Suprapubic skin (tissue), 4 donors: ENCODE results near the gene FAM131C. TPM values are rescaled to one million over a fixed set of nuclear protein-coding genes. Genes with fewer than 3 reads are reported as not detected.

Experiments used
- DNase-seq, 2 donors: peaks; one replicate each; pipeline ENCODE4 v3.0.0-alpha.2; 2019; ENCODE audit warnings: low spot score in 2 of 2
- H3K27ac ChIP-seq: fragments of 200-600 bp; sonication (generic); one replicate; pipeline ENCODE4 v1.5.1; 2019
- H3K27me3 ChIP-seq: fragments of 200-600 bp; sonication (generic); one replicate; pipeline ENCODE4 v1.5.1; 2019
- H3K36me3 ChIP-seq: fragments of 200-600 bp; sonication (generic); one replicate; pipeline ENCODE4 v1.5.1; 2019
- H3K4me1 ChIP-seq: fragments of 200-600 bp; sonication (generic); one replicate; pipeline ENCODE4 v1.5.1; 2019
- H3K4me3 ChIP-seq: fragments of 200-600 bp; sonication (generic); one replicate; pipeline ENCODE4 v1.5.1; 2019; ENCODE audit warnings: mild to moderate bottlenecking
- H3K9me3 ChIP-seq: fragments of 200-600 bp; sonication (generic); one replicate; pipeline ENCODE4 v1.5.1; 2019
- EP300 ChIP-seq: sonication (generic); formaldehyde crosslinking; IDR thresholded peaks from one replicate; pipeline ENCODE4 v1.6.1; 2017; ENCODE audit warnings: antibody characterized with exemption
- POLR2A ChIP-seq, 2 donors: fragments of 450-650 bp; IDR thresholded peaks; one replicate each; pipeline ENCODE4 v1.6.1; 2017; ENCODE audit warnings: antibody characterized with exemption in 2 of 2, mild to moderate bottlenecking in 2 of 2, moderate library complexity in 2 of 2
- POLR2AphosphoS5 ChIP-seq, 3 donors: sonication (generic); formaldehyde crosslinking; IDR thresholded peaks; one replicate each; pipeline ENCODE4 v1.6.1; 2017; ENCODE audit warnings: antibody characterized with exemption in 3 of 3
- WGBS: methylation state at CpG from one replicate; pipeline ENCODE4 v1.1.5; 2018; 5-methylcytosine and 5-hydroxymethylcytosine counted together
- total RNA-seq, 4 donors: library from RNA; depleted of rRNA; stranded (reverse); fragments of >200 nt; gene quantifications; one replicate each; pipeline ENCODE4 v1.1.0, GENCODE V29; 2016
- TF ChIP-seq, protein P1 (sequence below), 2 donors: fragments of 200-600 bp in 1 of 2; fragments of 450-650 bp in 1 of 2; sonication (generic) in 1 of 2; IDR thresholded peaks; one replicate each; pipeline ENCODE4 v1.5.1; 2016 to 2019; ENCODE audit warnings: antibody characterized with exemption in 2 of 2, mild to moderate bottlenecking in 1 of 2, moderate library complexity in 1 of 2

The FAM131C gene
- total RNA-seq, 4 donors from 2014 or later = 0.72 to 1.6 (median 1.2) TPM; not detected in 1

DNA sequence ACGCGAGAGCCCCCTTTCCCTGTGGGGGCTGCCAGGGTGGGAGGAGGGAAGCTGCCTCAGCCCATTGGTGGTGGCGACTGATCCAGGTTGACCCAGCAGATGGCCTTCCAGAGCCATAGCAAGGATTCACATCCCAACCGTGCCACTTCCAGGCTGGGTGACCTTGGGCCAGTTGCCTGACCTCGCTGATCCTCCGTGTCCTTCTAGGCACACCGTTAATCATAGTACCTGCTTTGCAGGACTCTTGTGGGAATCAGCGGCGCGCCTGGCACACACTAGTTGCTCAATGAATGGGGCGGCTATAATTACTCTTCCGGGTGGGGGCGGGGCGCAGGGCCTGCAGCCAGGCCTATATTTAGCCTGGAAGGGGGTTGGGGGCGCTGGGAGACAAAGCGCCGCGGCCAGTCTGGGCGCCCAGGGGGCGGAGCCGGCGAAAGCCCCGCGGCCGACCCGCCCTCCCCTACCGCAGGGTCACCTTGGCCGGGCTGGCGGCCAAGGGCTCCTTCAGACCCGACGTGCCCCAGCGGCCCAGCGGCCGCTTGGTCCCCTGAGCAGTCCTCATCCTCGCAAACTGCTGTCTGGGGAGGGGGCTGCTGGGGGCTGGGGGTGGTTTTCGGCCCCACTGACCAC is 60.7 kb downstream of the FAM131C start:
- Histone ChIP-seq H3K4me1 (peaks cover 41% of the 10 kb centered on the region), H3K27ac (peak overlapping the region; percentile 74), H3K9me3 (no peaks in the 10 kb centered on the region), H3K4me3 (peak overlapping the region; percentile 46), H3K36me3 (no peaks in the 10 kb centered on the region), H3K27me3 (no peaks in the 10 kb centered on the region)
- DNase-seq = no peak
- WGBS = 11% methylated on average over 13 of the region's 36 CpGs
- TF ChIP-seq POLR2A (IDR thresholded peaks at IDR 0.05) = no peak
- TF ChIP-seq POLR2AphosphoS5 (IDR thresholded peaks at IDR 0.05) = no peak
- TF ChIP-seq, protein P1, sequence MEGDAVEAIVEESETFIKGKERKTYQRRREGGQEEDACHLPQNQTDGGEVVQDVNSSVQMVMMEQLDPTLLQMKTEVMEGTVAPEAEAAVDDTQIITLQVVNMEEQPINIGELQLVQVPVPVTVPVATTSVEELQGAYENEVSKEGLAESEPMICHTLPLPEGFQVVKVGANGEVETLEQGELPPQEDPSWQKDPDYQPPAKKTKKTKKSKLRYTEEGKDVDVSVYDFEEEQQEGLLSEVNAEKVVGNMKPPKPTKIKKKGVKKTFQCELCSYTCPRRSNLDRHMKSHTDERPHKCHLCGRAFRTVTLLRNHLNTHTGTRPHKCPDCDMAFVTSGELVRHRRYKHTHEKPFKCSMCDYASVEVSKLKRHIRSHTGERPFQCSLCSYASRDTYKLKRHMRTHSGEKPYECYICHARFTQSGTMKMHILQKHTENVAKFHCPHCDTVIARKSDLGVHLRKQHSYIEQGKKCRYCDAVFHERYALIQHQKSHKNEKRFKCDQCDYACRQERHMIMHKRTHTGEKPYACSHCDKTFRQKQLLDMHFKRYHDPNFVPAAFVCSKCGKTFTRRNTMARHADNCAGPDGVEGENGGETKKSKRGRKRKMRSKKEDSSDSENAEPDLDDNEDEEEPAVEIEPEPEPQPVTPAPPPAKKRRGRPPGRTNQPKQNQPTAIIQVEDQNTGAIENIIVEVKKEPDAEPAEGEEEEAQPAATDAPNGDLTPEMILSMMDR (IDR thresholded peaks at IDR 0.05) = no peak
- TF ChIP-seq EP300 = no peak

DNA sequence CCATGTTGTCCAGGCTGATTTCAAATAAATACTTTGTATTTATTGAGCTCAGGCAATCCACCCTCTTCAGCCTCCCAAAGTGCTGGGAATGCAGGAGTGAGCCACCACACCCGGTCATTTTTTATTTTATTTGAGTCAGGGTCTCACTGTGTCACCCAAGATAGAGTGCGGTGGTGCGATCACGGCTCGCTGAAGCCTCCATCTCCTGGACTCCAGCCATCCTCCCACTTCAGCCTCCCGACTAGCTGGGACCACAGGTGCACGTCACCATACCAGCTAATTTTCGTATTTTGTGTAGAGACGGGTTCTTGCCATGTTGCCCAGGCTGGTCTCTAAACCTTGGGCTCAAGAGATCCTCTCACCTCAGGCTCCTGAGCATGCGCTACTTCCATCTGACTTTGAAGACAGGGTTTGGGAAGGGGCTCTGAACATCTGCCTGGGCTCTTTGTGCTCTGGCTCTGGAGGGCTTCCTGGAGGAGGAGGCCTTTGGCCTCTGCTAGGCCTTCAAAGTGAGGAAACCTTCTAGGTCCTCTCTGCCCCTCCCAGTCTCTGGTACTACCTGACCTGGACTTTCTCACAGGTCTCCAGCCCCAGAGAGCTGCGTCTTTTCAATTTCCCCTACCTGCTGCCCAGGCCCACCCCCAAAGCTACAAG is 61.4 kb downstream of the FAM131C start:
- WGBS = 95% methylated on average over 11 of the region's 11 CpGs
- H3K4me3 ChIP-seq = peak overlapping the region; percentile 46

GRCh38 chr1:16010837-16011236 is 62.6 kb downstream of the FAM131C start:
- H3K4me1 ChIP-seq = peaks cover 35% of the 10 kb centered on the region
- WGBS = 98% methylated on average over 3 of the region's 3 CpGs
- H3K9me3 ChIP-seq = no peaks in the 10 kb centered on the region
- H3K27ac ChIP-seq = no peak overlapping the region
- no peak overlapping the region for H3K4me3 ChIP-seq
- H3K36me3 ChIP-seq = no peaks in the 10 kb centered on the region
- DNase-seq = no peak
- H3K27me3 ChIP-seq = no peaks in the 10 kb centered on the region
- TF ChIP-seq, protein P1 (IDR thresholded peaks at IDR 0.05) = no peak
- TF ChIP-seq EP300 = no peak
- TF ChIP-seq POLR2A (IDR thresholded peaks at IDR 0.05) = no peak
- TF ChIP-seq POLR2AphosphoS5 (IDR thresholded peaks at IDR 0.05) = no peak

More for the DNA sequence above, 61.4 kb downstream of the FAM131C start:
- no peak overlapping the region for H3K27ac ChIP-seq
- no peaks in the 10 kb centered on the region for H3K9me3 ChIP-seq
- H3K27me3 ChIP-seq = no peaks in the 10 kb centered on the region
- TF ChIP-seq, protein P1 (IDR thresholded peaks at IDR 0.05) = no peak
- no peak for TF ChIP-seq POLR2AphosphoS5 (IDR thresholded peaks at IDR 0.05)
- TF ChIP-seq POLR2A (IDR thresholded peaks at IDR 0.05) = no peak
- TF ChIP-seq EP300 = no peak
- no peaks in the 10 kb centered on the region for H3K36me3 ChIP-seq
- H3K4me1 ChIP-seq = peaks cover 40% of the 10 kb centered on the region
- DNase-seq = no peak

GRCh38 chr1:16009678-16010077 is 63.8 kb downstream of the FAM131C start:
- H3K27me3 ChIP-seq = no peaks in the 10 kb centered on the region
- H3K4me3 ChIP-seq = no peak overlapping the region
- H3K4me1 ChIP-seq = peaks cover 35% of the 10 kb centered on the region
- DNase-seq = no peak
- H3K36me3 ChIP-seq = no peaks in the 10 kb centered on the region
- WGBS = 90% methylated on average over 11 of the region's 11 CpGs
- H3K9me3 ChIP-seq = no peaks in the 10 kb centered on the region
- no peak overlapping the region for H3K27ac ChIP-seq
- TF ChIP-seq, protein P1 (IDR thresholded peaks at IDR 0.05) = no peak
- no peak for TF ChIP-seq EP300

GRCh38 chr1:16009030-16009460 is 64.4 kb downstream of the FAM131C start:
- no peak for TF ChIP-seq EP300
- no peak for TF ChIP-seq POLR2A (IDR thresholded peaks at IDR 0.05)
- TF ChIP-seq POLR2AphosphoS5 (IDR thresholded peaks at IDR 0.05) = no peak
- TF ChIP-seq, protein P1 (IDR thresholded peaks at IDR 0.05) = peak; percentile 93 to 94
- 5% methylated on average over 4 of the region's 4 CpGs for WGBS
- H3K4me1 ChIP-seq = peaks cover 33% of the 10 kb centered on the region
- H3K27me3 ChIP-seq = no peaks in the 10 kb centered on the region
- no peak overlapping the region for H3K4me3 ChIP-seq
- H3K27ac ChIP-seq = no peak overlapping the region
- H3K9me3 ChIP-seq = no peaks in the 10 kb centered on the region
- peak; percentile 88 to 91 for DNase-seq
- no peaks in the 10 kb centered on the region for H3K36me3 ChIP-seq
